Activated CD8-positive, alpha-beta T cell treated with anti-CD3 and anti-CD28 coated beads, Interleukin-2, amount 10 ng/mL, durations not matched to agents 7 days and 5 days (primary cell): ENCODE measurements around the gene FAS. TPM values are rescaled to one million over a fixed set of nuclear protein-coding genes. Genes with fewer than 3 reads are reported as not detected.

Experiments used
- ATAC-seq: fragments of 150-1000 bp; cut with Tn5 transposase; one replicate; pipeline ENCODE4 v1.10.0; 2021; ENCODE audit warnings: moderate library complexity
- CTCF ChIA-PET: fragments of 350-600 bp; sonication (Branson Sonifier 250); formaldehyde crosslinking; loops from one replicate; lab custom pipeline; 2021; ENCODE audit warnings: antibody characterized with exemption; lab: Charles Lee
- POLR2A ChIA-PET: fragments of 350-600 bp; sonication (Branson Sonifier 250); formaldehyde crosslinking; loops from one replicate; lab custom pipeline; 2021; ENCODE audit warnings: antibody characterized with exemption; lab: Charles Lee
- DNase-seq: peaks from one replicate; pipeline ENCODE4 v3.0.0-alpha.2; 2020
- H3K27ac Mint-ChIP-seq: one replicate; pipeline ENCODE4 v1.8.0; 2021; ENCODE audit warnings: mild to moderate bottlenecking, mixed read lengths
- H3K27me3 Mint-ChIP-seq: one replicate; pipeline ENCODE4 v1.8.0; 2021; ENCODE audit warnings: low read depth, mixed read lengths
- H3K36me3 Mint-ChIP-seq: one replicate; pipeline ENCODE4 v1.8.0; 2021; ENCODE audit warnings: low read depth, mixed read lengths
- H3K4me1 Mint-ChIP-seq: one replicate; pipeline ENCODE4 v1.8.0; 2021; ENCODE audit warnings: low read depth, mixed read lengths
- H3K4me3 Mint-ChIP-seq: one replicate; pipeline ENCODE4 v1.8.0; 2021; ENCODE audit warnings: mild to moderate bottlenecking, mixed read lengths
- H3K9me3 Mint-ChIP-seq: one replicate; pipeline ENCODE4 v1.8.0; 2022; ENCODE audit warnings: mixed read lengths; ENCODE audit not compliant: insufficient read depth
- total RNA-seq, 2 experiments: library from RNA; stranded (reverse); gene quantifications; one replicate each; pipeline ENCODE4 v1.2.3, GENCODE V29; 2021

FAS gene
- total RNA-seq, 2 experiments from 2014 or later, result 58.5 to 62.6 TPM

DNA sequence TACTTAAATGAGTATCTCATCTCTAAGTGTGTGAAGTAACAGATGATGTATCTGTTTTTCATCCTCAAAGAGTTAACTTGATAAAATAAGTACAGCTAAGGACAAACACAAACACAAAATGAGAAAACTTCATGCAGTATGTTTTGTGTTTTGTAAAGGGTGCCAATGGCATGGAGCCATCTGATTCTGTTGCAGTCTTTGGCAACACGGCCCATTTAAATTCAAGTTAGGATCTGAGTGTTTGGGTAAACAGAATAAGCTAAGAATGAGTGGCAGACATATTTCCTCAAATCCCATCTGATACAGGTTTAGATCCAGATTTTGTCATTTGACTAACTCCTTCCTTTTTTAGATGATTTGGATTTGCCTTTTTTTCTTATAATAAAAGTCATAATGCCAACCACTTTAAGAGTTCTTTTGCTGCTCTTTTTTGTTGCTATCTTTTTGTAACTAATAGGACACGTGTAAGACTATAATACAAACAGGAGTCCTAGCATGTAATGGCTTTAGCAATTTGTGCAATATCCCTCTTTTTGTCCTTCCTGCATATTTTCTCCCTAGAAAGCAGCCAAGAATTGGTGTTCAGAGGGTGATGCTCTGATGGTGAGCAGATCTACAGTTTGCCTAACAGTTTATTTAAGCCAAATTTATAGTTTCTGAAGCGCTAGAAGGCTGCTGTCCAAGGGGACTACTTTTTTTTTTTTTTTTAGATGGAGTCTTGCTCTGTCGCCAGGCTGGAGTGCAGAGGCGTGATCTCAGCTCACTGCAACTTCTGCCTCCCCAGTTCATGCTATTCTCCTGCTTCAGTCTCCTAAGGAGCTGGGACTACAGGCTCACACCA lies 19.2 kb upstream of the FAS start:
- Mint-ChIP-seq H3K9me3 (no peaks in the 10 kb centered on the region), H3K27me3 (no peaks in the 10 kb centered on the region), H3K4me3 (no peak overlapping the region), H3K36me3 (peaks cover 6% of the 10 kb centered on the region), H3K4me1 (peaks cover 22% of the 10 kb centered on the region), H3K27ac (no peak overlapping the region)
- CTCF ChIA-PET, result interaction anchor here (1.0 kb wide), 1 partner anchor 36 kb away, joined by 3 read pairs; no protein-coding TSS in a partner anchor
- no peak for ATAC-seq
- no peak for DNase-seq
- POLR2A ChIA-PET, result no interaction called here

- Mint-ChIP-seq H3K36me3 (peaks cover 8% of the 10 kb centered on the region), H3K4me3 (no peak overlapping the region), H3K9me3 (no peaks in the 10 kb centered on the region), H3K4me1 (peaks cover 24% of the 10 kb centered on the region), H3K27me3 (no peaks in the 10 kb centered on the region), H3K27ac (no peak overlapping the region)
- no peak for ATAC-seq
- DNase-seq, result no peak
- CTCF ChIA-PET, result no interaction called here
- POLR2A ChIA-PET, result interaction anchor here (1.5 to 3.3 kb wide), 2 partner anchors 16 to 17 kb away, joined by 9 to 22 read pairs; partner anchors contain the start of gene FAS
These were observed 16.6 kb upstream of the FAS start for GRCh38 chr10:88974012-88974411.

- Mint-ChIP-seq H3K27ac (peak overlapping the region; percentile 90), H3K27me3 (no peaks in the 10 kb centered on the region), H3K36me3 (peaks cover 8% of the 10 kb centered on the region), H3K9me3 (no peaks in the 10 kb centered on the region), H3K4me1 (peaks cover 27% of the 10 kb centered on the region), H3K4me3 (peak overlapping the region; percentile 88)
- ChIA-PET POLR2A (interaction anchor here (1.0 to 3.3 kb wide), 2 partner anchors 12 to 16 kb away, joined by 3 to 22 read pairs; partner anchors contain the start of gene FAS), CTCF (interaction anchor here (0.9 to 1.6 kb wide), 5 partner anchors 13 to 41 kb away, joined by 3 to 7 read pairs (median 4); partner anchors contain the start of gene FAS)
- peak; percentile 79 for ATAC-seq
- DNase-seq, result no peak
These were observed 15.9 kb upstream of the FAS start for GRCh38 chr10:88974446-88975376.

DNA sequence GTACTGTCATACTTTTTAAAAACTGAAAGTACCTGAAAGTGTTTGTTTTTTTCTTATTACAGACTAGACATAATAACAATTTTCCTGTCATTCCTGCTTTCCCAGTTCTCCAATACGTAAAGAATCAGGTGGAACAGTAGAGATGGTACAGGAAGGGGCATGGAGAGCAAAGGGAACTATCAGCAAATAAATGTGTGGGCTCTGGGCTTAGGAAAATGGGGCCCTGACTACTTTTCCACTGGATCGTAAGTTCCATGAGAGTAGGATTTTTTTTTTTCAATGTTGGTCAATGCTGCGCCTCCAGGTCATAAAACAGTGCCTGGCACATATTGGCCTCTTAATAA lies 15.2 kb upstream of the FAS start:
- Mint-ChIP-seq H3K9me3 (no peaks in the 10 kb centered on the region), H3K27ac (peak overlapping the region; percentile 90), H3K4me1 (peaks cover 27% of the 10 kb centered on the region), H3K4me3 (peak overlapping the region; percentile 88), H3K27me3 (no peaks in the 10 kb centered on the region), H3K36me3 (peaks cover 8% of the 10 kb centered on the region)
- DNase-seq (no peak), ATAC-seq (no peak)
- CTCF ChIA-PET, result interaction anchor here (0.9 to 1.6 kb wide), 6 partner anchors 12 to 42 kb away, joined by 3 to 7 read pairs (median 4); partner anchors contain the start of gene FAS
- POLR2A ChIA-PET, result interaction anchor here (1.0 to 3.3 kb wide), 2 partner anchors 12 to 15 kb away, joined by 3 to 22 read pairs; partner anchors contain the start of gene FAS

DNA sequence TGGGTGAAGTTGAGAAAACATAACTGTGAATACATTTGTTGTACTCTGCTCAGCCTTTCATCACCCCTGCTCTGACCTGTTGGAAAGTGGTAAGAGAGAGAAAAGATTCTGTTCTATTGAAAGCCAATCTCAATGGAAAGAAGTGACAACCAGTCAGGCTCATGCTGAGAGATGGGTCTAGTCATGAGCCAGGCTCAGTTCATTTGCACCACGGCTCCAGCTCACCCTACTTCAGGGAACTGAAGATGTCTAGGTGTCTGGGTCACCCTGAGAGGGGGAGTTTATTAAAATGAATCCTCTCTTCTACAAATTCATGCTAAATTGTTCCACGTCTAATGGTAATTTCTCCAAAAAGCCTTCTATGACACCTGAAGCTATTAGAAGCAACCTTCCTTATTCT lies 12.1 kb upstream of the FAS start:
- Mint-ChIP-seq H3K27me3 (no peaks in the 10 kb centered on the region), H3K4me3 (no peak overlapping the region), H3K27ac (no peak overlapping the region), H3K4me1 (peaks cover 24% of the 10 kb centered on the region), H3K36me3 (peaks cover 10% of the 10 kb centered on the region), H3K9me3 (no peaks in the 10 kb centered on the region)
- DNase-seq (no peak), ATAC-seq (no peak)
- CTCF ChIA-PET, result interaction anchor here (0.6 to 1.7 kb wide), 2 partner anchors 9 to 15 kb away, joined by 4 to 8 read pairs; no protein-coding TSS in a partner anchor
- POLR2A ChIA-PET, result no interaction called here

- H3K27ac Mint-ChIP-seq, result no peak overlapping the region
- no peak overlapping the region for H3K4me3 Mint-ChIP-seq
- ChIA-PET CTCF (interaction anchor here (0.6 to 1.7 kb wide), 2 partner anchors 8 to 16 kb away, joined by 4 to 8 read pairs; no protein-coding TSS in a partner anchor), POLR2A (no interaction called here)
- ATAC-seq (no peak), DNase-seq (no peak)
- H3K27me3 Mint-ChIP-seq, result no peaks in the 10 kb centered on the region
- no peaks in the 10 kb centered on the region for H3K9me3 Mint-ChIP-seq
- H3K36me3 Mint-ChIP-seq, result peaks cover 15% of the 10 kb centered on the region
- H3K4me1 Mint-ChIP-seq, result peaks cover 27% of the 10 kb centered on the region
These were observed 11.4 kb upstream of the FAS start for GRCh38 chr10:88979153-88979562.

GRCh38 chr10:88979603-88980002 lies 11.0 kb upstream of the FAS start:
- ChIA-PET CTCF (interaction anchor here (1.7 to 1.8 kb wide), 2 partner anchors 8 to 45 kb away, joined by 5 to 8 read pairs; no protein-coding TSS in a partner anchor), POLR2A (interaction anchor here (2.4 kb wide), 1 partner anchor 11 kb away, joined by 9 read pairs; the partner anchor contains the start of gene FAS)
- Mint-ChIP-seq H3K4me3 (no peak overlapping the region), H3K4me1 (peaks cover 27% of the 10 kb centered on the region), H3K9me3 (no peaks in the 10 kb centered on the region), H3K36me3 (peaks cover 16% of the 10 kb centered on the region), H3K27me3 (no peaks in the 10 kb centered on the region), H3K27ac (no peak overlapping the region)
- no peak for ATAC-seq
- DNase-seq, result no peak

GRCh38 chr10:88980247-88980646 lies 10.4 kb upstream of the FAS start:
- CTCF ChIA-PET, result interaction anchor here (0.8 to 1.8 kb wide), 2 partner anchors 31 to 45 kb away, joined by 3 to 5 read pairs; no protein-coding TSS in a partner anchor
- Mint-ChIP-seq H3K27ac (no peak overlapping the region), H3K27me3 (no peaks in the 10 kb centered on the region), H3K36me3 (peaks cover 18% of the 10 kb centered on the region), H3K4me3 (no peak overlapping the region), H3K4me1 (peaks cover 25% of the 10 kb centered on the region), H3K9me3 (no peaks in the 10 kb centered on the region)
- POLR2A ChIA-PET, result interaction anchor here (2.4 kb wide), 1 partner anchor 10 kb away, joined by 9 read pairs; the partner anchor contains the start of gene FAS
- ATAC-seq (no peak), DNase-seq (no peak)

DNA sequence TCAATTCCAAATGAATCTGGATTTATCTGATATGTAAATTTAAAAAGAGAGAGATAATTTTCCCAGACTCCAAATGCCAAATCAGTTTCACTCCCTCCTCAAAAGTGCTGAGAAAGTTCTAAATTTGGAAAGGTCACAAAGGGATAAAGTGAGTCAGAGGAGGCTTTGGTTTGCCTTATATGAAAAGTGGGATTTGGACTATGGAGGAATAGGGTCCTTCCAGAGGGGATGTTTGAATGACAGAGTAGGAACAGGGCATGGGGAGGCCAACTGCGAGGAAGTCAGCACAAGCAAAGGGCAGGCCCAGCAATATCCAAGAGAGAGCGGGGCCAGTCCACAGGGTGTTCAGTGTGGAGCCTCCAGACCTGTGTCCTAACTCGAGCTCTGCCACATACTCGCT lies 9.8 kb upstream of the FAS start:
- Mint-ChIP-seq H3K4me3 (no peak overlapping the region), H3K27me3 (no peaks in the 10 kb centered on the region), H3K9me3 (no peaks in the 10 kb centered on the region), H3K27ac (no peak overlapping the region), H3K4me1 (peaks cover 23% of the 10 kb centered on the region), H3K36me3 (peaks cover 22% of the 10 kb centered on the region)
- POLR2A ChIA-PET, result interaction anchor here (2.4 kb wide), 1 partner anchor 10 kb away, joined by 9 read pairs; the partner anchor contains the start of gene FAS
- DNase-seq (no peak), ATAC-seq (no peak)
- CTCF ChIA-PET, result interaction anchor here (0.8 to 1.8 kb wide), 2 partner anchors 31 to 46 kb away, joined by 3 to 5 read pairs; no protein-coding TSS in a partner anchor

GRCh38 chr10:88981435-88981834 lies 9.2 kb upstream of the FAS start:
- no peak for ATAC-seq
- ChIA-PET CTCF (interaction anchor here (1.1 to 1.8 kb wide), 2 partner anchors 47 to 171 kb away, joined by 3 to 5 read pairs; no protein-coding TSS in a partner anchor), POLR2A (interaction anchor here (2.4 kb wide), 1 partner anchor 9 kb away, joined by 9 read pairs; the partner anchor contains the start of gene FAS)

More at GRCh38 chr10:88981435-88981834, 9.2 kb upstream of the FAS start:
- Mint-ChIP-seq H3K36me3 (peaks cover 27% of the 10 kb centered on the region), H3K9me3 (peaks cover 4% of the 10 kb centered on the region), H3K27me3 (no peaks in the 10 kb centered on the region), H3K4me3 (no peak overlapping the region), H3K4me1 (peaks cover 23% of the 10 kb centered on the region), H3K27ac (no peak overlapping the region)
- no peak for DNase-seq
